A549 (cell line): ENCODE results near the gene ACAD9.

Experiments
- EP300 ChIP-seq, 2 experiments: fragments of >200 bp; sonication (Bioruptor Twin); formaldehyde crosslinking; IDR thresholded peaks; 2 replicates in 1 of 2; 3 replicates in 1 of 2; pipeline ENCODE4 v1.6.1; 2016 to 2017
- GATA3 ChIP-seq: IDR thresholded peaks from 2 replicates; pipeline ENCODE4 v1.6.1; 2012; ENCODE audit warnings: borderline replicate concordance
- JUN ChIP-seq, 2 experiments: fragments of >200 bp; sonication (Bioruptor Twin); formaldehyde crosslinking; IDR thresholded peaks; 2 replicates in 1 of 2; 3 replicates in 1 of 2; pipeline ENCODE4 v1.6.1; 2016 to 2017
- NR3C1 ChIP-seq: fragments of >200 bp; sonication (Bioruptor Twin); formaldehyde crosslinking; IDR thresholded peaks from 3 replicates; pipeline ENCODE4 v1.6.1; 2017
- POLR2A ChIP-seq: IDR thresholded peaks from 2 replicates; pipeline ENCODE4 v1.6.1; 2012; ENCODE audit warnings: mild to moderate bottlenecking, low read length
- RAD21 ChIP-seq, 2 experiments: fragments of >200 bp in 1 of 2; sonication (Bioruptor Twin) in 1 of 2; formaldehyde crosslinking in 1 of 2; IDR thresholded peaks in 1 of 2; conservative IDR thresholded peaks in 1 of 2; 2 replicates in 1 of 2; 3 replicates in 1 of 2; pipeline ENCODE4 v1.6.1; 2012 to 2018; ENCODE audit warnings: inconsistent platforms in 1 of 2
- RNF2 ChIP-seq: fragments of 200-600 bp; sonication (generic); IDR thresholded peaks from 2 replicates; pipeline ENCODE4 v1.6.1; 2016; ENCODE audit warnings: low read depth, mild to moderate bottlenecking, antibody characterized with exemption, moderate library complexity, borderline replicate concordance
- ZC3H11A ChIP-seq: fragments of 450-650 bp; IDR thresholded peaks from 2 replicates; pipeline ENCODE4 v1.6.1; 2014; ENCODE audit warnings: antibody characterized with exemption, mild to moderate bottlenecking
- ZNF302 ChIP-seq: fragments of 250-450 bp; sonication (Bioruptor Pico); IDR thresholded peaks from 2 replicates; pipeline ENCODE4 v1.9.0; 2021; ENCODE audit warnings: inconsistent platforms, mild to moderate bottlenecking, moderate library complexity
- TF ChIP-seq, protein P1 (sequence below): fragments of >200 bp; sonication (Bioruptor Twin); formaldehyde crosslinking; IDR thresholded peaks from 3 replicates; pipeline ENCODE4 v1.5.1; 2016
- TF ChIP-seq, protein P2 (sequence below): IDR thresholded peaks from 2 replicates; pipeline ENCODE4 v1.6.1; 2012

DNA sequence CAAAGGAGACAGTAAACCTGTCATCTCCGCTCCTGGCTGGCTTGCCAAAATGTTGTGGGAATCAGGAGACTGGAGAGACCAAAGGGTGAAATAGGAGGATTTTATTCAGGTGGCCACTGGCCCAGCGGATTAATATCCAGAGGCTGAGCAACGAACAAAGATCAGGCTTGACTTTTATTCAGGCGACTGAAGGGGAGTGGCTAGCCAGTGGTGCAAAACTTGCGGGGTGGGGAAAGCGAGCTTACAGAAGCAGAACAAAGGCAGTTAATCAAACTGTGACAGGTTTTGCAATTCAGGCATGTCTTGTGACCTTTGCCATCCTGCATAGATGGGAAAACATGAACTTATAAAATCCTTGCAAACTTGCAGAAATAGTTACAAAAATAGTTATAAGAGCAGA is 19.8 kb upstream of the ACAD9 start:
- TF ChIP-seq, protein P1, sequence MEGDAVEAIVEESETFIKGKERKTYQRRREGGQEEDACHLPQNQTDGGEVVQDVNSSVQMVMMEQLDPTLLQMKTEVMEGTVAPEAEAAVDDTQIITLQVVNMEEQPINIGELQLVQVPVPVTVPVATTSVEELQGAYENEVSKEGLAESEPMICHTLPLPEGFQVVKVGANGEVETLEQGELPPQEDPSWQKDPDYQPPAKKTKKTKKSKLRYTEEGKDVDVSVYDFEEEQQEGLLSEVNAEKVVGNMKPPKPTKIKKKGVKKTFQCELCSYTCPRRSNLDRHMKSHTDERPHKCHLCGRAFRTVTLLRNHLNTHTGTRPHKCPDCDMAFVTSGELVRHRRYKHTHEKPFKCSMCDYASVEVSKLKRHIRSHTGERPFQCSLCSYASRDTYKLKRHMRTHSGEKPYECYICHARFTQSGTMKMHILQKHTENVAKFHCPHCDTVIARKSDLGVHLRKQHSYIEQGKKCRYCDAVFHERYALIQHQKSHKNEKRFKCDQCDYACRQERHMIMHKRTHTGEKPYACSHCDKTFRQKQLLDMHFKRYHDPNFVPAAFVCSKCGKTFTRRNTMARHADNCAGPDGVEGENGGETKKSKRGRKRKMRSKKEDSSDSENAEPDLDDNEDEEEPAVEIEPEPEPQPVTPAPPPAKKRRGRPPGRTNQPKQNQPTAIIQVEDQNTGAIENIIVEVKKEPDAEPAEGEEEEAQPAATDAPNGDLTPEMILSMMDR, result no peak
- TF ChIP-seq JUN (IDR thresholded peaks at IDR 0.05) (no peak), POLR2A (no peak), ZNF302 (no peak), ZC3H11A (no peak), EP300 (IDR thresholded peaks at IDR 0.05) (no peak), GATA3 (no peak), NR3C1 (no peak), RNF2 (no peak), RAD21 (conservative IDR thresholded peaks at IDR 0.05 in 1 of 2, IDR thresholded peaks at IDR 0.05 in 1 of 2) (no peak)
- TF ChIP-seq, protein P2, sequence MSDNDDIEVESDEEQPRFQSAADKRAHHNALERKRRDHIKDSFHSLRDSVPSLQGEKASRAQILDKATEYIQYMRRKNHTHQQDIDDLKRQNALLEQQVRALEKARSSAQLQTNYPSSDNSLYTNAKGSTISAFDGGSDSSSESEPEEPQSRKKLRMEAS, result no peak
